Measurements from ENCODE around the gene IFI27L2. TPM values are rescaled to one million over a fixed set of nuclear protein-coding genes. Genes with fewer than 3 reads are reported as not detected.

IFI27L2 gene
- total RNA-seq, 1 experiment from 2014 or later: 4.7 TPM

DNA sequence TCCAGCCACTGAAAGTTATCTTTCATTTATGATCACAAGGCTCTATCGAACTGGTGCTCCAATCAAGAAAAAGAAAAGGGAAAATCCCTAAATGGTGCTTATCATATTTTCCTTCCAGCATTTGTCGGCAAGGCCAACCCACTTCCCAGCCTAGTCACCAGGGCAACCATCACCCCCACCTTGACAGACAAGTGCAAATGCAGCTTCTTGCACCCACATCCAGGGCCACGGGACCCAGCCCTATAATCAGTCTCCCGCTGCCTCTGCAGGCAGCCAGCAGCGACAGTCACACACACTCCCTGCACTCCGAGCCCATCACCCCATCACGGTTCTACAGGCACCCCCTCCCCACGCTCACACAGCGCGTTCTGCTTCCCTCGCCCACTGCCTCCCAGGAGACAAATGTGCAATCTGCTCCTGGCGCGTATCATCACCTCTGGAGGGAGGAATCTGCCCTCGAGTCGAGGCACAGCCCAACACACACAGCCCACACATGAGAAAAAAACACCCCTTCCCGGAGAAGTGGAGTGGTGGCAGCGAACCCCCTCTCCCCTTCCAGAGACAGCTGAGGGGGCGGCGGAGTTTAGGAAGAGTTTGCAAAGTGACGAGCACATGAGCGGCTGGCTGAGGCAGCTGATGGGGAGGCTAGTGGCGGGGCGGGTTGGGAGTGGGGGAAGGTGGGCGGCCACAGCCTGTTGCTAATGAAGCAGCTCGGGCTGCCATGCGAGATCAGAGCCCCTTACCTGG, 35.5 kb upstream of the IFI27L2 start:
- Mint-ChIP-seq H3K4me1 (ENCODE audit: low read depth, unreplicated experiment) (no peaks in the 10 kb centered on the region), H3K36me3 (ENCODE audit: insufficient read depth, unreplicated experiment) (no peaks in the 10 kb centered on the region), H3K9me3 (ENCODE audit: unreplicated experiment) (no peaks in the 10 kb centered on the region), H3K27ac (ENCODE audit: unreplicated experiment) (no peak overlapping the region), H3K27me3 (ENCODE audit: insufficient read depth, unreplicated experiment) (peaks cover 8% of the 10 kb centered on the region), H3K4me3 (ENCODE audit: unreplicated experiment) (no peak overlapping the region)
- Histone ChIP-seq H3K4me3 (ENCODE audit: low read depth, low read length) (no peak overlapping the region), H3K9me3 (no peaks in the 10 kb centered on the region), H3K36me3 (ENCODE audit: control insufficient read depth, insufficient read depth, low read length) (no peaks in the 10 kb centered on the region), H3K4me1 (no peaks in the 10 kb centered on the region), H3K27me3 (replicated peaks; ENCODE audit: control insufficient read depth, insufficient read depth, low read length) (no peaks in the 10 kb centered on the region)
- ChIA-PET POLR2A (no interaction called here), CTCF (no interaction called here)
- DNase-seq: no peak
- intact Hi-C loops (cut with micrococcal nuclease; ENCODE audit: unreplicated experiment): no loop called here
- no TSS peak for BruUV-seq (replicated peaks)
- no peak for TF ChIP-seq CTCF (IDR thresholded peaks at IDR 0.05; ENCODE audit: insufficient read depth in 1 of 2, low read depth in 1 of 2, low read length in 1 of 2, severe bottlenecking in 1 of 2, unreplicated experiment in 1 of 2)

DNA sequence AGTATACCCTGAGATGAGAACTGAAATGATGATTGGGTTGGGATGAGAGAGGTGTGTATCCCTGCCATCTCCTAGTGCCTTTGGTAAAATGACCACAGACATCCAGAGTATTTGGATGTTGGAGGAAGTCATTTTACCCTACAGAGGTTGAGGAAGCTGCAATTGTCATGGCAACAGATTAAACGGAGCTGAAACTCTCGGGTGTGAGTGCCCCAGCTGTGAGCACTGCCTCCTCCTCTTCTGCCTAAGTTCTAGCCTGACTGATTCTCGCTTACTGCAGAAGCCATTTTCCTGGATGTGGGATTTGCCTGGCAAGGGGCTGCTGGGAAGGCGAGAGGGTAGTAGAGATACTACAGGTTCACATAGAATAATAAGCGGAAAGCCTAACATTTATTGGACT, 34.4 kb upstream of the IFI27L2 start:
- H3K36me3 Mint-ChIP-seq (ENCODE audit: insufficient read depth, unreplicated experiment): no peaks in the 10 kb centered on the region
- Histone ChIP-seq H3K9me3 (no peaks in the 10 kb centered on the region), H3K36me3 (ENCODE audit: control insufficient read depth, insufficient read depth, low read length) (no peaks in the 10 kb centered on the region), H3K27me3 (replicated peaks; ENCODE audit: control insufficient read depth, insufficient read depth, low read length) (no peaks in the 10 kb centered on the region), H3K4me3 (ENCODE audit: low read depth, low read length) (no peak overlapping the region), H3K4me1 (no peaks in the 10 kb centered on the region)
- H3K4me1 Mint-ChIP-seq (ENCODE audit: low read depth, unreplicated experiment): no peaks in the 10 kb centered on the region
- no peak overlapping the region for H3K4me3 Mint-ChIP-seq (ENCODE audit: unreplicated experiment)
- H3K27me3 Mint-ChIP-seq (ENCODE audit: insufficient read depth, unreplicated experiment): peaks cover 8% of the 10 kb centered on the region
- intact Hi-C loops (cut with micrococcal nuclease; ENCODE audit: unreplicated experiment): no loop called here
- H3K27ac Mint-ChIP-seq (ENCODE audit: unreplicated experiment): no peak overlapping the region
- BruUV-seq (replicated peaks): no TSS peak
- H3K9me3 Mint-ChIP-seq (ENCODE audit: unreplicated experiment): no peaks in the 10 kb centered on the region
- no peak for DNase-seq
- no peak for TF ChIP-seq CTCF (IDR thresholded peaks at IDR 0.05; ENCODE audit: insufficient read depth in 1 of 2, low read depth in 1 of 2, low read length in 1 of 2, severe bottlenecking in 1 of 2, unreplicated experiment in 1 of 2)
- ChIA-PET POLR2A (no interaction called here), CTCF (no interaction called here)

DNA sequence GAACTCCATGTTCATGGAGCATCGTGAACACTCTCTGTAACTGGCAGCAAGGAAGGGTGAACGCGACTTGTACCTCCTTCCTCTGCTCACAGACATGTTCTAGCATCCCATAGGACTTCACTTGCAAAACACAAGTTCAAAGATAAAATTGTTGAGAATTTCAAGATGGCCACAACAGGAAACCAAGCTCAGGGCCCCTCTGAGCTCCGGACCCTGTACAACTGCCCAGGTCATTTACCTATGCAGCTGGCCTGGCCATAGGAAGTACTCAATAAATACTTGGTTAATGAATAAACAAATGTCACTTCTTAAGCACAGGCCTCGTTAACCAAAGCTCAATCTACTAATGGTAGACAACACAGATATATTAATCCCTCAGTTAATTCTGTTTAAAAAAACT, 33.1 kb upstream of the IFI27L2 start:
- DNase-seq: no peak
- ChIA-PET CTCF (no interaction called here), POLR2A (no interaction called here)
- no peaks in the 10 kb centered on the region for H3K9me3 ChIP-seq
- no peak overlapping the region for H3K4me3 Mint-ChIP-seq (ENCODE audit: unreplicated experiment)
- TF ChIP-seq CTCF (IDR thresholded peaks at IDR 0.05; ENCODE audit: insufficient read depth in 1 of 2, low read depth in 1 of 2, low read length in 1 of 2, severe bottlenecking in 1 of 2, unreplicated experiment in 1 of 2): no peak
- no peaks in the 10 kb centered on the region for H3K36me3 ChIP-seq (ENCODE audit: control insufficient read depth, insufficient read depth, low read length)
- intact Hi-C loops (cut with micrococcal nuclease; ENCODE audit: unreplicated experiment): no loop called here
- H3K9me3 Mint-ChIP-seq (ENCODE audit: unreplicated experiment): no peaks in the 10 kb centered on the region
- no peak overlapping the region for H3K27ac Mint-ChIP-seq (ENCODE audit: unreplicated experiment)
- H3K27me3 Mint-ChIP-seq (ENCODE audit: insufficient read depth, unreplicated experiment): peaks cover 9% of the 10 kb centered on the region
- no peaks in the 10 kb centered on the region for H3K4me1 Mint-ChIP-seq (ENCODE audit: low read depth, unreplicated experiment)
- H3K27me3 ChIP-seq (replicated peaks; ENCODE audit: control insufficient read depth, insufficient read depth, low read length): no peaks in the 10 kb centered on the region
- no peaks in the 10 kb centered on the region for H3K4me1 ChIP-seq
- BruUV-seq (replicated peaks): no TSS peak
- H3K36me3 Mint-ChIP-seq (ENCODE audit: insufficient read depth, unreplicated experiment): no peaks in the 10 kb centered on the region
- no peak overlapping the region for H3K4me3 ChIP-seq (ENCODE audit: low read depth, low read length)
